ENCODE results near the gene NGF.
"Not testable (repeated sequence)": the region's sequence is repeated elsewhere in the genome, so short reads cannot be mapped to it uniquely, and the experiment has no call there.

NGF gene

GRCh38 chr1:115337633-115338456 lies at the start of gene NGF:
TSS of gene NGF (minus strand) at chr1:115338249. CDS start at chr1:115286795, 51,454 bp downstream.
- DNase-seq: no peak

GRCh38 chr1:115383455-115383854 lies 45.4 kb upstream of the NGF start:
- not testable (repeated sequence) for DNase-seq

GRCh38 chr1:115379943-115380342 lies 41.9 kb upstream of the NGF start:
- no peak for DNase-seq

- no peak for DNase-seq
These were observed 39.4 kb upstream of the NGF start for GRCh38 chr1:115377411-115377810.

GRCh38 chr1:115374598-115374997 lies 36.5 kb upstream of the NGF start:
- DNase-seq: no peak

- DNase-seq: no peak
These were observed 35.3 kb upstream of the NGF start for GRCh38 chr1:115373305-115373704.

- no peak for DNase-seq
These were observed 27.7 kb upstream of the NGF start for GRCh38 chr1:115365738-115366137.

- DNase-seq: no peak
These were observed 26.7 kb upstream of the NGF start for GRCh38 chr1:115364780-115365155.

GRCh38 chr1:115364046-115364779 lies 26.2 kb upstream of the NGF start:
- DNase-seq: no peak

GRCh38 chr1:115363171-115363570 lies 25.1 kb upstream of the NGF start:
- DNase-seq: no peak

GRCh38 chr1:115360505-115361129 lies 22.6 kb upstream of the NGF start:
- DNase-seq: not testable (repeated sequence)

GRCh38 chr1:115359787-115360452 lies 21.9 kb upstream of the NGF start:
- DNase-seq: not testable (repeated sequence)

GRCh38 chr1:115356356-115356755 lies 18.3 kb upstream of the NGF start:
- no peak for DNase-seq

- DNase-seq: no peak
These were observed 17.0 kb upstream of the NGF start for GRCh38 chr1:115355069-115355468.

- no peak for DNase-seq
These were observed 13.1 kb upstream of the NGF start for GRCh38 chr1:115351143-115351542.

GRCh38 chr1:115348636-115349035 lies 10.6 kb upstream of the NGF start:
- DNase-seq: no peak

- no peak for DNase-seq
These were observed 9.2 kb upstream of the NGF start for GRCh38 chr1:115347282-115347681.

GRCh38 chr1:115343200-115343737 lies 5.2 kb upstream of the NGF start:
- no peak for DNase-seq

- no peak for DNase-seq
These were observed 3.9 kb upstream of the NGF start for GRCh38 chr1:115341948-115342347.

- no peak for DNase-seq
These were observed 2.8 kb upstream of the NGF start for GRCh38 chr1:115340879-115341278.

GRCh38 chr1:115338457-115338820 lies 390 bp upstream of the NGF start:
- DNase-seq: no peak

GRCh38 chr1:115337276-115337632 lies 795 bp downstream of the NGF start:
- no peak for DNase-seq

- no peak for DNase-seq
These were observed 1.3 kb downstream of the NGF start for GRCh38 chr1:115336741-115337140.
